HUES64 (cell line): ENCODE data around the gene MSI2.

Source experiments
- H3K27ac ChIP-seq: 2 replicates; pipeline ENCODE4 v1.7.0; 2013; ENCODE audit warnings: low read depth, low read length, inconsistent platforms
- H3K27me3 ChIP-seq: 2 replicates; pipeline ENCODE4 v1.6.1; 2013; ENCODE audit warnings: mild to moderate bottlenecking, low read length; ENCODE audit not compliant: insufficient read depth
- H3K36me3 ChIP-seq: 2 replicates; pipeline ENCODE4 v1.6.1; 2013; ENCODE audit warnings: mild to moderate bottlenecking, low read length; ENCODE audit not compliant: insufficient read depth
- H3K4me1 ChIP-seq: 2 replicates; pipeline ENCODE4 v1.6.1; 2013; ENCODE audit warnings: mild to moderate bottlenecking, low read length, moderate library complexity; ENCODE audit not compliant: insufficient read depth
- H3K4me3 ChIP-seq: 2 replicates; pipeline ENCODE4 v1.5.1; 2013; ENCODE audit warnings: mild to moderate bottlenecking, low read length, moderate library complexity
- H3K9ac ChIP-seq: 2 replicates; pipeline ENCODE4 v1.6.1; 2013; ENCODE audit warnings: mild to moderate bottlenecking, low read depth, low read length
- H3K9me3 ChIP-seq: 2 replicates; pipeline ENCODE4 v1.6.1; 2013; ENCODE audit warnings: low read depth, low read length; ENCODE audit not compliant: insufficient read depth
- WGBS: fragments of 150-250, 120-280 bp; methylation state at CpG from one replicate; pipeline ENCODE4 v1.1.7; 2013; ENCODE audit warnings: missing lambda C conversion rate; 5-methylcytosine and 5-hydroxymethylcytosine counted together

The MSI2 gene

DNA sequence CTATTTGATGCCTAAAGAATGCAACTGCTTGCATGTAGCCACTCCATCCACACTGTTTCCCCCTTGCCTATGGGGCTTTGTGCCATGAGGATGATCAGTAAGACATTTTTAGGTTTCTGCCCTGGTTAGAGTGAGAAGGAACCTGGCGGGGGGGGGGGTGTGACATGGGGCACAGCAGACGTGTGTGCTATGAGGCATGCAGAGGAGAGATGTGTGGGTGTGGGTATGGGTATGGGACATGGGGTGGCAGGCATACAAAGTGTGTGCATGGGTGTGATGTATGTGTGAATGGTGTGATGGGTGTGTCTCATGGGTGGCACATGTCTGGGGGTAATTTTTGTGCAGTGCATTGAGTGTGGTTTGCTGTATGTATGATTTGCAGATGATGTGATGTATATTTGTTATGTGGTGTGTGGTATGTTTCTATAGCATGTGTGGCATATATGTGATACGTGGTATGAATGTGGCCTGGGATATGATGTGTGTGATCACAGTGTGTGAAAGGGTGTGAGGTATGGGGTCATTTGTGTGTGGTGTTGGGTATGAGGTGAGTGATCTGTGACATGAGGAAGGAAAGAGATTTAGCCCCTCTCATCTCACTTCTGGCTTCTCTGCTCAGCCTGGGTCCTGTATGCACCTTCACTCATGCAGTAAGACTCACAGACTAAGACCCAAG is 473.8 kb downstream of the MSI2 start:
- H3K9ac ChIP-seq, result no peak overlapping the region
- H3K9me3 ChIP-seq, result no peaks in the 10 kb centered on the region
- no peaks in the 10 kb centered on the region for H3K4me1 ChIP-seq
- H3K27me3 ChIP-seq, result no peaks in the 10 kb centered on the region
- no peaks in the 10 kb centered on the region for H3K36me3 ChIP-seq
- WGBS, result 93% methylated on average over 3 of the region's 3 CpGs
- H3K27ac ChIP-seq, result no peak overlapping the region
- H3K4me3 ChIP-seq, result no peak overlapping the region

DNA sequence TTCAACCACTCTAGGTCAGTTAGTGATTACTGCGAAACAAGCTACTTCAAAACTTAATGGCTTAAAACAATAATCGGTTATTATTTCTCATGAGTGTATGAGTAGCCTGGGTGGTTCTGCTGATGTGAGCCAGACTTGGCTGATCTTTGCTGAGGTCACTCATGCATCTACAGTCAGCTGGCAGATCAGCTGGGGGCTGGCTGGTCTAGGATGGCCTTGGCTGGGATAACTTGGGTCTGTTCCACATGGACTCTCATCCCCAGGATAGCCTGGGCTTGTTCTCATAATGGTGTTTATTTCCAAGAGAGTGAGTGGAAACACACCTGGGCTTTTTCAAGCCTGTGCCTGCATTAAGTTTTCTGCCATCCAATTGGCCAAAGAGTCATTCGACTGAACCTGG is 475.7 kb downstream of the MSI2 start:
- Histone ChIP-seq H3K27ac (no peak overlapping the region), H3K4me1 (no peaks in the 10 kb centered on the region), H3K36me3 (no peaks in the 10 kb centered on the region), H3K9me3 (no peaks in the 10 kb centered on the region), H3K9ac (no peak overlapping the region), H3K4me3 (no peak overlapping the region), H3K27me3 (no peaks in the 10 kb centered on the region)
- WGBS, result 97% methylated on average over 3 of the region's 3 CpGs

DNA sequence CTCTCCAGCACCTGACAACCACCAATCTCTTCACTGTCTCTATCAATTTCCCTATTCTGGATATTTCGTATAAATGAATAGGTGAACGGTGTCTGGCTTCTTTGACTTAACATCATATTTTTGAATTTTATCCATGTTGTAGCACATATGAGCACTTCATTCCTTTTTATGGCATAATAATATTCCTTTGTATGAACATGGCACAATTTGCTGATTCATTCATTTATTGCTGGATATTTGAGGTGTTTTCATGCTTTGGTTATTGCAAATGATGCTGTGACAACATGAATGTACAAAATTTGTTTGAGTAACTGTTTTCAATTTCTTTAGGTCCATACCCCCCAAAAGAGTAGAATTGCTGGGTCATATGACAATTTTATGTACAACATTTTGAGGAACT is 476.8 kb downstream of the MSI2 start:
- no peaks in the 10 kb centered on the region for H3K9me3 ChIP-seq
- H3K27me3 ChIP-seq, result no peaks in the 10 kb centered on the region
- H3K4me1 ChIP-seq, result no peaks in the 10 kb centered on the region
- no peaks in the 10 kb centered on the region for H3K36me3 ChIP-seq
- no peak overlapping the region for H3K9ac ChIP-seq
- WGBS, result 89% methylated on average over 1 of the region's 2 CpGs
- no peak overlapping the region for H3K27ac ChIP-seq
- no peak overlapping the region for H3K4me3 ChIP-seq
